Measurements from ENCODE around the gene GRAMD1B. TPM values are rescaled to one million over a fixed set of nuclear protein-coding genes. Genes with fewer than 3 reads are reported as not detected.
"Not testable (repeated sequence)": the region's sequence is repeated elsewhere in the genome, so short reads cannot be mapped to it uniquely, and the experiment has no call there.

Gene GRAMD1B
- total RNA-seq, 2 donors from 2014 or later, result 3.1 to 3.8 TPM

DNA sequence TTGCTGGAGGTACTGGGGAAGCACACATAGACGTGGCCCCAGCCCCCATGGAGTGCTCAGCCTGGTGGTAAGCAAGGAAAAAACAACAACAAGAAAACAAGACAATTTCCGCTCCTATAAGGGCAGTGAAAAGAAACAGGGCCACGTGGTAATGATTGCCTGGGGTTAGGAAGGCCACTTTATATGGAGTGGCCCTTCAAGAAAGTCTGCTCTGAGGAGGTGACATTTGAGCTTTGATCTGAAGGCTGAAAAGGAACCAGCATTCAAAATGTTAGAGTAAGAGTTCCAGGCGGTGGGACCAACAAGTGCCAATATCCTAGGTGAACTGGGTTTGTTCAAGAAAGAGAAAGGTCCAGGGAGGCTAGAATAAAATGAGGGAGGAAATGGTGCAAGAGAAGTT is 136.8 kb downstream of the GRAMD1B start:
- Histone ChIP-seq H3K4me1 (peaks cover 0 to 7% of the 10 kb centered on the region in 2 donors), H3K27me3 (no peaks in the 10 kb centered on the region), H3K4me3 (no peak overlapping the region), H3K27ac (no peak overlapping the region), H3K9me3 (no peaks in the 10 kb centered on the region), H3K36me3 (no peaks in the 10 kb centered on the region)
- TF ChIP-seq, protein P1, sequence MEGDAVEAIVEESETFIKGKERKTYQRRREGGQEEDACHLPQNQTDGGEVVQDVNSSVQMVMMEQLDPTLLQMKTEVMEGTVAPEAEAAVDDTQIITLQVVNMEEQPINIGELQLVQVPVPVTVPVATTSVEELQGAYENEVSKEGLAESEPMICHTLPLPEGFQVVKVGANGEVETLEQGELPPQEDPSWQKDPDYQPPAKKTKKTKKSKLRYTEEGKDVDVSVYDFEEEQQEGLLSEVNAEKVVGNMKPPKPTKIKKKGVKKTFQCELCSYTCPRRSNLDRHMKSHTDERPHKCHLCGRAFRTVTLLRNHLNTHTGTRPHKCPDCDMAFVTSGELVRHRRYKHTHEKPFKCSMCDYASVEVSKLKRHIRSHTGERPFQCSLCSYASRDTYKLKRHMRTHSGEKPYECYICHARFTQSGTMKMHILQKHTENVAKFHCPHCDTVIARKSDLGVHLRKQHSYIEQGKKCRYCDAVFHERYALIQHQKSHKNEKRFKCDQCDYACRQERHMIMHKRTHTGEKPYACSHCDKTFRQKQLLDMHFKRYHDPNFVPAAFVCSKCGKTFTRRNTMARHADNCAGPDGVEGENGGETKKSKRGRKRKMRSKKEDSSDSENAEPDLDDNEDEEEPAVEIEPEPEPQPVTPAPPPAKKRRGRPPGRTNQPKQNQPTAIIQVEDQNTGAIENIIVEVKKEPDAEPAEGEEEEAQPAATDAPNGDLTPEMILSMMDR (IDR thresholded peaks at IDR 0.05), result no peak
- DNase-seq (ENCODE audit: low spot score), result no peak

- H3K4me3 ChIP-seq, result no peak overlapping the region
- H3K27ac ChIP-seq, result no peak overlapping the region
- H3K4me1 ChIP-seq, result peaks cover 0 to 2% of the 10 kb centered on the region in 2 donors
- H3K27me3 ChIP-seq, result no peaks in the 10 kb centered on the region
- no peak for DNase-seq (ENCODE audit: low spot score)
- no peaks in the 10 kb centered on the region for H3K9me3 ChIP-seq
- TF ChIP-seq, protein P1 (IDR thresholded peaks at IDR 0.05), result no peak
- H3K36me3 ChIP-seq, result no peaks in the 10 kb centered on the region
These were observed 137.4 kb downstream of the GRAMD1B start for GRCh38 chr11:123567466-123567865.

GRCh38 chr11:123568367-123568870 is 138.3 kb downstream of the GRAMD1B start:
- TF ChIP-seq, protein P1 (IDR thresholded peaks at IDR 0.05), result no peak
- no peak overlapping the region for H3K4me3 ChIP-seq
- H3K4me1 ChIP-seq, result no peaks in the 10 kb centered on the region
- H3K36me3 ChIP-seq, result no peaks in the 10 kb centered on the region
- no peaks in the 10 kb centered on the region for H3K9me3 ChIP-seq
- no peaks in the 10 kb centered on the region for H3K27me3 ChIP-seq
- no peak overlapping the region for H3K27ac ChIP-seq
- DNase-seq (ENCODE audit: low spot score), result no peak

DNA sequence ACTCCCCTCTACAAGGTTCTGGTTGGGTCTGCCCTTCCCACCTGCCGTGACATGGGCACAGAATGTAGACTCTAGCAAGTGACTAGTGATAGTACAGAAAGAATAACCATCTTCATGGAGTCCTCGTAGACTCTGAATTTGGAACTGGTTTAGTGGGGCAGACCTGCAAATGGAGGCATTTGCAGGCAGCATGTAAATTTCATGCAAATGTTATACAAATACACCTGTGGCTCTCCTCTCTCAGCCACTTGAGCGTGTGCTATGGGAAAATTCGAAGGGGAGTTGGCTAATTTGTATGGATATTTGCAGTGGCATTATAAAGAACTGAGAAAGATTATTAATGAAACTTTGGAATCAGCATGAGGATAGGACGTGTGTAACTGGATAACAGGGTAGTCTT is 139.3 kb downstream of the GRAMD1B start:
- no peaks in the 10 kb centered on the region for H3K9me3 ChIP-seq
- no peak overlapping the region for H3K27ac ChIP-seq
- H3K4me1 ChIP-seq, result no peaks in the 10 kb centered on the region
- H3K27me3 ChIP-seq, result no peaks in the 10 kb centered on the region
- TF ChIP-seq, protein P1 (IDR thresholded peaks at IDR 0.05), result no peak
- H3K4me3 ChIP-seq, result no peak overlapping the region
- no peaks in the 10 kb centered on the region for H3K36me3 ChIP-seq
- DNase-seq (ENCODE audit: low spot score), result no peak

DNA sequence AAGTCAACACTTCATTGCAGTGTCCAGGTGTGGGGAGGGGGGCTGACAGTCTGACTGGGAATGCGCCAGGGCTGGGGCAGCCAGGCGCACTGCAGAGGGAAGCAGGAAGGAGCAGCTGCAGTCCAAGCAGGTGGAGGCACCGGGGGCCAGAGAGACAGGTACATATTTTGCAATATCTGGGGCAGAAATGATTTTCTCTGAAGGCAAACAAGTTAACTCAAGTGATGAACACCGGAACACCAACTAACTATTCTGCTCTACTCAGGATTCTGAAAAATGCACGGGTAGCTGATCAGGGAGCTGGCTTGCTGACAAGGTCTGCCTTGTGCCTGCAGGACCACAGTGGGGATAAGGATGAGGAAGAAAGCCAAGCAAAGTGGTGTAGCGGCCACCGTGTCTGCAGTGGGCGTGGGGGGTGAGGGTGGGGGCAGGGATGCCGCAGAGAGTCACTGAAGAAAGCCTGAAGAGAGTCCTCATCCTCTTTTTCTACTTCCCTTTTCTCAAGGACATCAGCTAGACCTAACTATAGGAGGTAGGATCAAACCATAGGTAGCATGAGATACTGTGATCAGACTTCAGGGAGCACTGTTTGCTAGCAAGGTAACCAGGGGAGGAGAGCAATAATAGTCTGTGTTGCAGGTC is 141.0 kb downstream of the GRAMD1B start:
- Histone ChIP-seq H3K36me3 (no peaks in the 10 kb centered on the region), H3K27ac (no peak overlapping the region), H3K4me3 (no peak overlapping the region), H3K27me3 (no peaks in the 10 kb centered on the region), H3K4me1 (no peaks in the 10 kb centered on the region), H3K9me3 (no peaks in the 10 kb centered on the region)
- TF ChIP-seq, protein P1 (IDR thresholded peaks at IDR 0.05), result no peak
- no peak for DNase-seq (ENCODE audit: low spot score)

GRCh38 chr11:123572791-123573190 is 142.7 kb downstream of the GRAMD1B start:
- H3K9me3 ChIP-seq; H3K4me3 ChIP-seq; H3K36me3 ChIP-seq; DNase-seq (ENCODE audit: low spot score); H3K4me1 ChIP-seq; H3K27me3 ChIP-seq; H3K27ac ChIP-seq: not testable (repeated sequence)

All from right atrium auricular region (tissue), 2 donors.